H1 (cell line): ENCODE results near the gene CSF2RB. TPM values are rescaled to one million over a fixed set of nuclear protein-coding genes. Genes with fewer than 3 reads are reported as not detected.

ENCODE experiments used
- CTCF ChIA-PET: fragments of 300-600 bp; sonication (Branson Sonifier 250); formaldehyde crosslinking; loops from one replicate; lab custom pipeline; 2021; ENCODE audit not compliant: partially characterized antibody; lab: Charles Lee
- POLR2A ChIA-PET: fragments of 300-600 bp; sonication (Branson Sonifier 250); formaldehyde crosslinking; loops from one replicate; lab custom pipeline; 2021; ENCODE audit warnings: inconsistent platforms; ENCODE audit not compliant: partially characterized antibody; lab: Charles Lee
- DNase-seq, 2 experiments: peaks; one replicate each; pipeline versions ENCODE4 v3.0.0 to v3.0.0-alpha.2; 2010 to 2022; ENCODE audit warnings: low spot score in 2 of 2, low read depth in 1 of 2, mixed read lengths in 1 of 2
- FAIRE-seq: peaks from 2 replicates; lab custom pipeline; 2011; peaks lifted over from hg19 to GRCh38; lab: Jason Lieb, UNC
- H2AFZ ChIP-seq: 2 replicates; pipeline ENCODE4 v1.8.1; 2012; ENCODE audit warnings: low read length, inconsistent platforms
- H2AK5ac ChIP-seq: 2 replicates; pipeline ENCODE4 v1.6.1; 2013; ENCODE audit warnings: low read depth, low read length
- H2BK120ac ChIP-seq: replicated peaks from 2 replicates; pipeline ENCODE3; 2013; ENCODE audit warnings: low read depth, low read length, inconsistent platforms
- H2BK12ac ChIP-seq: 2 replicates; pipeline ENCODE4 v1.6.1; 2013; ENCODE audit warnings: low read depth, low read length
- H2BK15ac ChIP-seq: 2 replicates; pipeline ENCODE4 v1.6.1; 2013; ENCODE audit warnings: low read length
- H2BK20ac ChIP-seq: 2 replicates; pipeline ENCODE4 v1.6.1; 2013; ENCODE audit warnings: low read length
- H2BK5ac ChIP-seq: 2 replicates; pipeline ENCODE4 v1.6.1; 2013; ENCODE audit warnings: low read depth, low read length
- H3K14ac ChIP-seq: 2 replicates; pipeline ENCODE4 v1.6.1; 2013; ENCODE audit warnings: inconsistent platforms; ENCODE audit not compliant: insufficient read length
- H3K18ac ChIP-seq: 2 replicates; pipeline ENCODE4 v1.6.1; 2013; ENCODE audit warnings: low read length; ENCODE audit errors: extremely low read depth
- H3K23ac ChIP-seq: 2 replicates; pipeline ENCODE4 v1.6.1; 2013; ENCODE audit warnings: inconsistent platforms; ENCODE audit not compliant: insufficient read length
- H3K23me2 ChIP-seq: 2 replicates; pipeline ENCODE4 v1.6.1; 2013; ENCODE audit warnings: low read depth, low read length
- H3K27ac ChIP-seq: 2 replicates; pipeline ENCODE4 v1.6.1; 2011; ENCODE audit warnings: low read depth, low read length, inconsistent platforms
- H3K27me3 ChIP-seq, 4 experiments: replicated peaks in 1 of 4; 1 replicate in 1 of 4; 2 replicates in 3 of 4; pipeline versions ENCODE4 v1.6.1 to v1.8.1; 2011 to 2013; ENCODE audit warnings: low read length in 3 of 4, mild to moderate bottlenecking in 3 of 4, inconsistent platforms in 2 of 4, mixed read lengths in 2 of 4, moderate library complexity in 1 of 4; ENCODE audit not compliant: control insufficient read depth in 3 of 4, insufficient read depth in 3 of 4; ENCODE audit errors: extremely low read depth in 1 of 4
- H3K36me3 ChIP-seq, 4 experiments: 2 replicates each; pipeline versions ENCODE4 v1.6.1 to v1.8.1; 2011 to 2013; ENCODE audit warnings: mild to moderate bottlenecking in 4 of 4, low read length in 3 of 4, moderate library complexity in 2 of 4, control low read depth in 1 of 4, inconsistent platforms in 1 of 4; ENCODE audit not compliant: insufficient read depth in 4 of 4, control insufficient read depth in 2 of 4
- H3K4ac ChIP-seq: replicated peaks from 2 replicates; pipeline ENCODE3; 2013; ENCODE audit warnings: low read length, low read depth, mixed read lengths, inconsistent platforms; ENCODE audit not compliant: insufficient read length
- H3K4me1 ChIP-seq, 4 experiments: replicated peaks in 1 of 4; 1 replicate in 1 of 4; 2 replicates in 3 of 4; pipeline versions ENCODE4 v1.6.1 to v1.8.1; 2011 to 2013; ENCODE audit warnings: low read length in 3 of 4, inconsistent platforms in 2 of 4, mixed read lengths in 1 of 4; ENCODE audit not compliant: insufficient read depth in 4 of 4, control insufficient read depth in 3 of 4
- H3K4me2 ChIP-seq, 2 experiments: 2 replicates each; pipeline versions ENCODE4 v1.6.1 to v1.8.1; 2011 to 2013; ENCODE audit warnings: low read depth in 2 of 2, low read length in 2 of 2, control low read depth in 1 of 2, inconsistent platforms in 1 of 2, mild to moderate bottlenecking in 1 of 2; ENCODE audit not compliant: insufficient read depth in 1 of 2
- H3K4me3 ChIP-seq, 4 experiments: fragments of 200-600, 300-600 bp in 1 of 4; sonication (generic), shearing (Covaris generic), sonication (Bioruptor Twin) in 1 of 4; 2 replicates each; pipeline versions ENCODE4 v1.5.1 to v1.8.1; 2011 to 2016; ENCODE audit warnings: low read length in 4 of 4, low read depth in 3 of 4, control low read depth in 2 of 4, inconsistent platforms in 2 of 4, mild to moderate bottlenecking in 2 of 4, mixed read lengths in 1 of 4, moderate library complexity in 1 of 4; ENCODE audit not compliant: insufficient read depth in 2 of 4; ENCODE audit errors: extremely low read depth in 1 of 4
- H3K56ac ChIP-seq: replicated peaks from 2 replicates; pipeline ENCODE3; 2013; ENCODE audit warnings: low read depth, mild to moderate bottlenecking, mixed read lengths, low read length, inconsistent platforms; ENCODE audit not compliant: insufficient read length
- H3K79me1 ChIP-seq: 2 replicates; pipeline ENCODE4 v1.6.1; 2013; ENCODE audit warnings: low read depth, low read length, control low read depth
- H3K79me2 ChIP-seq, 2 experiments: 2 replicates each; pipeline versions ENCODE4 v1.6.1 to v1.8.1; 2012 to 2013; ENCODE audit warnings: low read length in 2 of 2, mild to moderate bottlenecking in 2 of 2, inconsistent platforms in 1 of 2; ENCODE audit not compliant: insufficient read depth in 2 of 2, control insufficient read depth in 1 of 2
- H3K9ac ChIP-seq, 4 experiments: replicated peaks in 1 of 4; 1 replicate in 1 of 4; 2 replicates in 3 of 4; pipeline versions ENCODE4 v1.6.1 to v1.8.1; 2011 to 2013; ENCODE audit warnings: low read depth in 3 of 4, low read length in 3 of 4, control low read depth in 2 of 4, mild to moderate bottlenecking in 2 of 4, moderate library complexity in 2 of 4, inconsistent platforms in 1 of 4; ENCODE audit errors: extremely low read depth in 1 of 4
- H3K9me3 ChIP-seq, 2 experiments: 2 replicates each; pipeline versions ENCODE4 v1.6.1 to v1.8.1; 2012 to 2013; ENCODE audit warnings: mild to moderate bottlenecking in 2 of 2, moderate library complexity in 2 of 2, control low read depth in 1 of 2, inconsistent platforms in 1 of 2, low read depth in 1 of 2, low read length in 1 of 2, mixed read lengths in 1 of 2; ENCODE audit not compliant: insufficient read depth in 2 of 2
- H4K20me1 ChIP-seq, 2 experiments: replicated peaks in 1 of 2; 2 replicates each; pipeline versions ENCODE3 to v1.8.1; 2011 to 2013; ENCODE audit warnings: inconsistent platforms in 2 of 2, low read length in 2 of 2, mild to moderate bottlenecking in 1 of 2; ENCODE audit not compliant: insufficient read depth in 2 of 2, control insufficient read depth in 1 of 2
- H4K5ac ChIP-seq: 2 replicates; pipeline ENCODE4 v1.6.1; 2013; ENCODE audit warnings: low read length, low read depth, mixed read lengths, inconsistent platforms; ENCODE audit not compliant: insufficient read length
- H4K8ac ChIP-seq: 2 replicates; pipeline ENCODE4 v1.8.0; 2013; ENCODE audit warnings: mild to moderate bottlenecking, moderate library complexity, low read length, inconsistent platforms; ENCODE audit not compliant: insufficient read depth; ENCODE audit errors: extremely low read depth
- H4K91ac ChIP-seq: replicated peaks from 2 replicates; pipeline ENCODE3; 2013; ENCODE audit warnings: low read length, mixed read lengths, inconsistent platforms; ENCODE audit not compliant: insufficient read length
- CEBPB ChIP-seq: IDR thresholded peaks from 2 replicates; pipeline ENCODE4 v1.6.1; 2012; ENCODE audit warnings: low read depth, low read length
- CHD1 ChIP-seq: IDR thresholded peaks from 2 replicates; pipeline ENCODE4 v1.6.1; 2012; ENCODE audit warnings: low read depth, low read length, improper control_type of control experiment
- CREB1 ChIP-seq: IDR thresholded peaks from 2 replicates; pipeline ENCODE4 v1.6.1; 2012; ENCODE audit warnings: inconsistent platforms
- CTBP2 ChIP-seq: IDR thresholded peaks from 2 replicates; pipeline ENCODE4 v1.7.0; 2011; ENCODE audit warnings: borderline replicate concordance, mild to moderate bottlenecking, moderate library complexity, mixed read lengths, low read length; ENCODE audit not compliant: insufficient read depth, insufficient read length
- POU5F1 ChIP-seq: IDR thresholded peaks from 2 replicates; pipeline ENCODE4 v1.6.1; 2011; ENCODE audit warnings: low read depth, mild to moderate bottlenecking, low read length, moderate library complexity
- RFX5 ChIP-seq: IDR thresholded peaks from 2 replicates; pipeline ENCODE4 v1.6.1; 2011; ENCODE audit warnings: low read depth, low read length, improper control_type of control experiment, borderline replicate concordance
- RXRA ChIP-seq: IDR thresholded peaks from 2 replicates; pipeline ENCODE4 v1.6.1; 2011; ENCODE audit warnings: low read depth, mild to moderate bottlenecking, low read length, moderate library complexity; ENCODE audit not compliant: insufficient read depth
- SIN3A ChIP-seq, 2 experiments: IDR thresholded peaks in 1 of 2; conservative IDR thresholded peaks in 1 of 2; 2 replicates each; pipeline ENCODE4 v1.6.1; 2011 to 2012; ENCODE audit warnings: low read length in 2 of 2, improper control_type of control experiment in 1 of 2, low read depth in 1 of 2, mild to moderate bottlenecking in 1 of 2
- SP1 ChIP-seq: IDR thresholded peaks from 2 replicates; pipeline ENCODE4 v1.6.1; 2011; ENCODE audit warnings: low read depth, low read length
- SP2 ChIP-seq: IDR thresholded peaks from 2 replicates; pipeline ENCODE4 v1.6.1; 2012; ENCODE audit warnings: mild to moderate bottlenecking, low read length, inconsistent platforms
- TAF1 ChIP-seq: IDR thresholded peaks from 2 replicates; pipeline ENCODE4 v1.6.1; 2011; ENCODE audit warnings: mild to moderate bottlenecking, low read depth, low read length
- TBP ChIP-seq: IDR thresholded peaks from 2 replicates; pipeline ENCODE4 v1.6.1; 2011; ENCODE audit warnings: low read depth, low read length, improper control_type of control experiment
- WGBS, 2 experiments: shearing (Covaris generic) in 1 of 2; methylation state at CpG; one replicate each; pipeline versions ENCODE4 v1.1.6 to v1.1.7; 2013 to 2015; ENCODE audit warnings: low lambda C conversion rate in 2 of 2, mixed read lengths in 2 of 2, inconsistent platforms in 1 of 2, low coverage in 1 of 2, missing lambda C conversion rate in 1 of 2; ENCODE audit not compliant: insufficient replicate concordance in 2 of 2, insufficient coverage in 1 of 2, insufficient read length in 1 of 2; ENCODE audit errors: extremely low coverage in 1 of 2, missing lambda C conversion rate in 1 of 2; 5-methylcytosine and 5-hydroxymethylcytosine counted together
- polyA plus RNA-seq, 7 experiments: library from polyadenylated mRNA; depleted of rRNA in 3 of 7; stranded (reverse) in 5 of 7; unstranded in 2 of 7; fragments of >200 nt in 5 of 7; fragments of 200-250 nt in 2 of 7; gene quantifications; 1 replicate in 5 of 7; 2 replicates in 1 of 7; 4 replicates in 1 of 7; pipeline versions ENCODE4 v1.2.1 to v1.2.3, GENCODE V29; 2011 to 2013; ENCODE audit warnings: missing spikeins in 2 of 7, mixed read lengths in 2 of 7
- total RNA-seq: library from RNA; stranded (reverse); fragmentation: NEBNext Ultra II Directional; extraction: Animal tissue kit (Norgen Biotek cat#: 25700); gene quantifications from 2 replicates; pipeline ENCODE4 v1.2.1, GENCODE V29; 2021

Gene CSF2RB
- total and polyA plus RNA-seq, 2 of the 8 experiments (the other 6 are each of a cell fraction or from before 2014, with no cell fraction given), result not detected

DNA sequence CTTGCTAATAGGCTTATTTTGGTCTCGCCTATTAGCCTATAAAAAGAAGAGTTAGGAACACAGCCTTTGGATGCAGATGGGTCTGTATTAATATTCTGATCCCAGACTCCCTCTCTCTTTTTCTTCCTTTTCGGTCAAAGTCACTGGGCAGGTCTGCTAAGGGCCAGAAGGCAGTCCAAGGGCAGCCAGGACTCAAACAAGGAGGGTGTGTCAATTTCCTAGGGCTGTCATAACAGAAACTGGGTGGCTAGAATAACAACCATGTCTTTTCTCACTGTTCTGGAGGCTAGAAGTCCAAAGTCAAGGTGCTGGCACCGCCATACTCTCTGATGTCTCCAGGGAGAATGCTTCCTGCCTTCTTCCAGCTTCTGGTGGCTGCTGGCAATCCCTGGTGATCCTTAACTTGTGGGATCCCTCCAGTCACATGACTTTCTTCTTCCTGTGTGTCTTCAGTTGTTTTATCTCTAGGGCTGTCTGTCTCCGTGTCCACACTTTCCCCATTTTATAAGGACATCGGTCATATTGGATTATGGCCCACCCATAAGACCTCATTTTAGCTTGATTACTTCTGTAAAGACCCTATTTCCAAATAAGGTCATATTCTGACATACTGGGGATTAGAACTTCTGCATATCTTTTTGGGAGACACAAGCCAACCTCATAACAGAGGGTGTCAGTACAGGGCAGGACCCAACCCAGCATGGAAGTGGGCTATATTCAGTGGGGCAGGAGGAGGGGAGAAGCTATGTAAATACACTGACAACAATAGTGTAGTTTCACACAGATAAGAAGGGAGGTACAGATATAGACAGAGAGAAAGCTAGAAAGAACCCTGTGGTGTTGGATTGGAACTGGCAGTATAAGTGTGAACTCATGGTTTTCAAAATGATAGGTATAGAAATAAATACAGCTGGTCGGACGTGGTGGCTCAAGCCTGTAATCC is 5.9 kb upstream of the CSF2RB start:
- Histone ChIP-seq H3K14ac (no peak overlapping the region), H3K9me3 (0 out of 4 replicates have a peak, but pooled peaks cover 0 to 1% of the 10 kb centered on the region in 2 experiments), H3K4me2 (no peak overlapping the region), H2BK20ac (0 out of 2 replicates have a peak overlapping the region, but pooled peaks have one; percentile 7), H3K36me3 (no peaks in the 10 kb centered on the region), H2AFZ (no peak overlapping the region), H3K79me1 (no peaks in the 10 kb centered on the region), H3K27me3 (peaks cover 1 to 27% (median 13%) of the 10 kb centered on the region in 4 experiments), H3K4me3 (no peak overlapping the region), H3K18ac (no peak overlapping the region), H2AK5ac (no peak overlapping the region), H3K4ac (no peak overlapping the region), H4K91ac (no peak overlapping the region), H3K9ac (no peak overlapping the region), H3K23ac (no peak overlapping the region), H3K79me2 (no peaks in the 10 kb centered on the region), H3K56ac (no peak overlapping the region), H2BK5ac (no peak overlapping the region), H3K4me1 (peaks cover 4 to 12% (median 7%) of the 10 kb centered on the region in 4 experiments; a peak in 5 of 7 replicates), H4K8ac (no peak overlapping the region), H2BK12ac (0 out of 2 replicates have a peak overlapping the region, but pooled peaks have one; percentile 68), H4K5ac (no peak overlapping the region), H2BK120ac (no peak overlapping the region), H2BK15ac (no peak overlapping the region), H4K20me1 (no peaks in the 10 kb centered on the region), H3K27ac (no peak overlapping the region), H3K23me2 (no peaks in the 10 kb centered on the region)
- ChIA-PET POLR2A (interaction anchor here (0.7 to 1.6 kb wide), 4 partner anchors 10 to 149 kb away, joined by 3 to 4 read pairs (median 4); no protein-coding TSS in a partner anchor), CTCF (interaction anchor here (0.7 to 1.8 kb wide), 9 partner anchors 11 to 360 kb away, joined by 3 to 7 read pairs (median 3); no protein-coding TSS in a partner anchor)
- DNase-seq, result no peak
- 86% methylated on average over 7 of the region's 7 CpGs; no CpG with 5 or more reads in 1 of the 2 experiments for WGBS, 2 experiments
- no peak for FAIRE-seq
- TF ChIP-seq CEBPB, result no peak
- no peak for TF ChIP-seq RXRA
- no peak for TF ChIP-seq RFX5
- no peak for TF ChIP-seq CREB1
- no peak for TF ChIP-seq CTBP2
- TF ChIP-seq TBP, result no peak
- TF ChIP-seq SP2, result no peak
- no peak for TF ChIP-seq POU5F1
- TF ChIP-seq SIN3A (conservative IDR thresholded peaks at IDR 0.05 in 1 of 2, IDR thresholded peaks at IDR 0.05 in 1 of 2; ENCODE audit: low read depth in 1 of 2, low read length in 2 of 2), result no peak
- no peak for TF ChIP-seq SP1
- no peak for TF ChIP-seq TAF1
- no peak for TF ChIP-seq CHD1
